ENCODE results near the gene ASPG.

Gene ASPG

DNA sequence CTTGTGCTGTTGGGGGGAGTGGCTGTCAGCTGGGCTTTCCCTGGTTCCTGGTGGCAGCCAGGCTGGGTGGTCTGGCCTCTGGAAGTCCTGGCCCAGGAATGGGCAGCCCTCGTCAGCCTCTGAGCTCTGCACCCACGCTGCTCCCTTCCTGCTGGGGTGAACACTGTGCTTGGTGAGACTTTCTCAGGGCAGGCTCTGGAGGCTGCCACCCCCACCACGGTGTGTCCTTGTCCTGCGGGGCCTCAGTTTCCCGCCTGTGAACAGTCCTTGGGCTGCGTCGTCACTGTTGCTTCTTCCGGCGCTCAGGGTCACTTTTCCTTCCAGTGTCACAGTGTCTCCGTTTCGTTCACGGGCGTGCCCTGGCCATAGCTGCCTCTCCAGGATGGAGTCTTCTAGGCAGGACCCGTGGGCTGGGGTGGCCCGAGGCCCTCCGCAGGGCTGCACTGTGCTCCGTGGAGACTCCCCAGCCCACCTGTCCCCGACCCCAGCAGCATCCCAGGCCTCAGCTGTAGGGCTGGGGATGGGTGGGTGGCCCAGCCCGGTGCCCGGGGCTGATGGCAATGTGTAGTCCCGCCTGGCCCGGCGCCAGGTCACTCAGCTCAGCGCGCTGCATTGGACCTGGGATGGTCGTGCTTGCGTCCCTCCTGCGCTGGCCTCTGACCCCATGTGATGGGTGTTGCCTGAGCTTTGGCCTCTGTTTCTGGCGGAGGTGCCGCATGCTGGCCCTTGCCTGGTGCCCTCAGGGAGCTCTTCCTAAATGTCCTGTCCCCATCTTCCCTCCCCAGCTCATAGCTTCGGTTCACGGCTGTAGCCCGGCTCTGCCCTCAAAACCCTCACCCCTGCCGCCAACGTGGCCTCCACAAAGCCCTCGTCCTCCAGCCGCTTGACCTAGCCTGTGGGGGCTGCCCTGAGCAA is 59.7 kb downstream of the ASPG start:
- no peak for DNase-seq (ENCODE audit: extremely low spot score)
- ChIA-PET POLR2A (no interaction called here), CTCF (interaction anchor here (1.1 to 2.1 kb wide), 3 partner anchors 67 to 420 kb away, joined by 3 to 11 read pairs (median 5); no protein-coding TSS in a partner anchor)
- TF ChIP-seq, protein P1, sequence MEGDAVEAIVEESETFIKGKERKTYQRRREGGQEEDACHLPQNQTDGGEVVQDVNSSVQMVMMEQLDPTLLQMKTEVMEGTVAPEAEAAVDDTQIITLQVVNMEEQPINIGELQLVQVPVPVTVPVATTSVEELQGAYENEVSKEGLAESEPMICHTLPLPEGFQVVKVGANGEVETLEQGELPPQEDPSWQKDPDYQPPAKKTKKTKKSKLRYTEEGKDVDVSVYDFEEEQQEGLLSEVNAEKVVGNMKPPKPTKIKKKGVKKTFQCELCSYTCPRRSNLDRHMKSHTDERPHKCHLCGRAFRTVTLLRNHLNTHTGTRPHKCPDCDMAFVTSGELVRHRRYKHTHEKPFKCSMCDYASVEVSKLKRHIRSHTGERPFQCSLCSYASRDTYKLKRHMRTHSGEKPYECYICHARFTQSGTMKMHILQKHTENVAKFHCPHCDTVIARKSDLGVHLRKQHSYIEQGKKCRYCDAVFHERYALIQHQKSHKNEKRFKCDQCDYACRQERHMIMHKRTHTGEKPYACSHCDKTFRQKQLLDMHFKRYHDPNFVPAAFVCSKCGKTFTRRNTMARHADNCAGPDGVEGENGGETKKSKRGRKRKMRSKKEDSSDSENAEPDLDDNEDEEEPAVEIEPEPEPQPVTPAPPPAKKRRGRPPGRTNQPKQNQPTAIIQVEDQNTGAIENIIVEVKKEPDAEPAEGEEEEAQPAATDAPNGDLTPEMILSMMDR (IDR thresholded peaks at IDR 0.05; ENCODE audit: control extremely low read depth, extremely low read depth, low read depth, missing control alignments) = no peak

DNA sequence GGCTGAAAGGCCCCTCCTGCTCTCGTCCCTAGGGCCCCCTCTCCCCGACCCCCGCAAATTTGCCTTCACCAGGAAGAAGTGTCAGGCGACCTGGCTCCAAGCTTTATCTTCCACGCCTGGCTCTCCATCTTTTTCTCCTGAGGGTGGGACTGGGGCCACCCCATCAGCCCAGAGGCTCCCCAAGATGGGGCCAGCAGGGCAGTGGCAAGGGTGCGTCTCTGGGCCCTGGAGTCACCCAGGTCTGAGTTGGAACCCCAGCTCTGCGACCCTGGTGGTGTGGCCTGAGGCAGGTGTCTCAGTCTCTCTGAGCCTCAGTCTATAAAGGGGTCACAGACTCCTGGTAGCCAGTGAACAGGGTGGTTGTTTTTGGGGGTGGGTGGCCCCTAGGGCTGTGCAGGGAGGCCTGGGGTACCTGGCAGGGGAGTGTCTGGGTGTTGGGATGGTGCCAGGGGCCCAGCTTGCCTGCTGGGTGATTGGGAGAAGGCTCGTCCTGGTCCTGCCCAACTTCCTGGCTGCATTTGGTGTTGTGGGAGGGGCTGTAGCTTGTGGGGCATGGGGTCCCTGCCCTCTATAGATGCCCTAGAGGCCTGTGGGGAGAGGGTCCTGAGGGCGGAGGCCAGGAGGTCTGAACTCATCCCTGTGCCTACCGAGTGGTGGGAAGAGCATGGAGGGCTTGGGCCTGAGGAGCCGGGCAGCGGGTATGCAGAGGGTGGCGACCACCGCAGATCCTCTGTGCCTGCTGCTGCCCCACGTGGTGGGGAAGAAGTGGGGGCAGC is 60.5 kb downstream of the ASPG start:
- ChIA-PET POLR2A (no interaction called here), CTCF (no interaction called here)
- DNase-seq (ENCODE audit: extremely low spot score) = no peak
- TF ChIP-seq, protein P1 (IDR thresholded peaks at IDR 0.05; ENCODE audit: control extremely low read depth, extremely low read depth, low read depth, missing control alignments) = no peak

DNA sequence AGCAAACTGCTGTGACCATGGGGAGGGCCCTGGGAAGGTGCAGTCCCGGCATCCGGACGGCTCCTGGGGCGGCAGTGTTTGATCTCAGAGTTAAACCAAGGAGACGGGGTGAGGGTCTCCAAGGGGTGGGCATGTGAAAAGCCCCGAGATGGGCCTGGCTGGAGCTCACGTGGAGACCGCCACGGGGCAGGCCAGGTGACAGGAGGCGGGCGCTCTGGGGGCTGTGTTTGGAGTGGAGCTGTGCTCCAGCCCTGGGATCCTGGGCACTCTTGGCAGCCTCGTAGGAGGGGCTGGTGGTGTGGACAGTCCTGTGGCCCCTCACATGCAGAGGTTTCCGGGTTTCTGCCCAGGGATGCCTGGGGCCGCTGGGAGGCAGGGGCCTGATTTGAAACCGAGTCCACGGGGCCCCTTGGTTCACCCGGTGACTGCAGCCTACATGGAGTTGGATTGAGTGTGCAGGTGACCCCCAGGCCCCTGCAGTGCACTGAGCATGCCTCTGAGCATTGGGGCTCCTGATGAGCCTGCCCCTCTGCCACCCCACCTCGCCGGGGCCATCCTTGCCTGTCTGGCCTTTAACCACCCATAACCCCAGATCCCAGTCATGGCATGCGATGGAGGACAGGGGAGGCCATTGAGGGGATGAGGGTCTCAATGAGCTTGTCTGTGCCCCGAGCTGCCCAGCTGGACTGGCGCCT is 61.3 kb downstream of the ASPG start:
- no peak for DNase-seq (ENCODE audit: extremely low spot score)
- CTCF ChIA-PET = no interaction called here
- POLR2A ChIA-PET = no interaction called here
- TF ChIP-seq, protein P1 (IDR thresholded peaks at IDR 0.05; ENCODE audit: control extremely low read depth, extremely low read depth, low read depth, missing control alignments) = no peak

DNA sequence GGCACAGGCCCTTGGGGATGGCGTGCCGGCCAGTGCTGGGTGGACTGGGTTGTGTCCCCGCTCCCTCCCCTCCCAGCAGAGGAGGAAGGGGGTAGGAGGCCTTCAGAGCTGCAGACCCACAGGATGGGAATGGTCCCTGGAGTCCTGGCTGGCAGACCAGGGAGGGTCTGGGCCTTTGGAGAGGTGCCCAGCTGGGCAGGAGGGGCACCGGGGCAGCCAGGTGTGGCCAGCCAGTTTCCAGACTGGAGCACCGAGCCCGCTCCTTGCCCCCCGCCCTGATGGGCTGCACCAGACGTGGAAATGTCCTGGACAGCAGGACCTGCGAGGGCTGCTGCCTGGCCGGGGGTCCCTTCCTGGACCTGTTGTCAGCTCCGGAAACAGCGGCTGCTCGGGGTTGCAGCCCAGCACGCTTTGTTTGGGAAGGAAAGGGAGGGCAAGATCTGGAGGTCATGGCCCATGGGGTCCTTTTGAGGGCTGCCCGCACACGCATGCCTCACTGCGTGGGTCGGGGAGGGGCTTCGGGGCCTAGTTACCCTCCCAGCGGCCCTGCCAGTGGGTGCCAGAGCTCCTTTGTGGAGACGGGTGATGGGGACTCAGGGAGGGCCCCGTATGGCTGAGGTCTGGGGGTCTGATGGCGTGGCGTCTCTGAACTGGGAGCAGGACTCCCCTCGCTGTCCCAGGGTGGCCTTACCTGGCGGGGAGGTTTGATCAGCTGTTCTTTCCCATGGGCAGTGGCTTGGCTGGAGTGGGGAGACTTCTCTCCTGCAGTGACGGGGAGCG is 62.0 kb downstream of the ASPG start:
- POLR2A ChIA-PET = no interaction called here
- DNase-seq (ENCODE audit: extremely low spot score) = no peak
- CTCF ChIA-PET = no interaction called here

DNA sequence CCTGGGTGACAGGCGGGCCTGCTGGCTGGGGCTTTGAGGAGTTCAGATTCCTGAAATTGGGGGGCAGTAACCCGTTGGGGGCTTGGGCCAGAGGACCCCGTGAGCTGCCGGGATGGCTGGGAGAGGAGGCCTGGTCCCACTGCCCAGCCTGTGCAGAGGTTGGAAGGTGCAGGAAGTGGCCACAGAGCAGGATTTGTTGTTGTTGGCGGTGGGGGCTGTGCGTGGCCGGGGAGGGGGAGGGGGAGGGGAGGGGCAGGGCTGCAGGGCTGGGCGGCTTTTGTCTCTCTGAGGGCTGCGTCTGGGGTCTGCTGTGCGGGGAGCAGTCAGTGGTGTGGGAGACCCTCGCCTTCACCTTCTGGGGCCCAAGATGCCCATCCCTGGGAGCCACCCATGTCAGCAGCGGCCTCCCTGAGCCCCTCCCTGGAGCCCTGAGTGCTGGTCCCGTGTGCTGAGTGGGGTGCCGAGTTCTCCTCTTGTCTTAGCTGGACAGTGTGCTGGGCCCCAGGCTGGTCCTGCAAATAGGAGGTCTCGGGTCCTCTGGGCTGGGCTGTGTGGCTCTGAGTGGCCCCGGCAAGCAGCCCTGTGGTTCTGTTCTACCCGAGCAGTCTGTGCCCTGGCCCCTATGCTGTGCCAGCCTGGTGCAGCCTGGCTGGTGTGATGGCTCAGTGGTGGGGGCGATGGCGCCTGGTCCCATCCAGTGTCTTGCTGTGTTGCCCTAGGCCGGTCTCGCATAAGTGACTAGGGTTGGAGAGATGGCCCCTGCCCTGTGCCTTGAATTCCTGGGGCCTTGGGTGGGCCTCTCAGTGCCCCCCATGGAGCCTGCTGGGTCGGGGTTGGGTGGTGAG is 63.2 kb downstream of the ASPG start:
- no peak for DNase-seq (ENCODE audit: extremely low spot score)
- ChIA-PET POLR2A (no interaction called here), CTCF (no interaction called here)
- TF ChIP-seq, protein P1 (IDR thresholded peaks at IDR 0.05; ENCODE audit: control extremely low read depth, extremely low read depth, low read depth, missing control alignments) = no peak

More for the DNA sequence above, 62.0 kb downstream of the ASPG start:
- TF ChIP-seq, protein P1 (IDR thresholded peaks at IDR 0.05; ENCODE audit: control extremely low read depth, extremely low read depth, low read depth, missing control alignments) = no peak
